H1 (cell line): ENCODE measurements around the gene PRR30. TPM values are rescaled to one million over a fixed set of nuclear protein-coding genes. Genes with fewer than 3 reads are reported as not detected.
"Not testable (repeated sequence)": the region's sequence is repeated elsewhere in the genome, so short reads cannot be mapped to it uniquely, and the experiment has no call there.

Experiments used
- CTCF ChIA-PET: fragments of 300-600 bp; sonication (Branson Sonifier 250); formaldehyde crosslinking; loops from one replicate; lab custom pipeline; 2021; ENCODE audit not compliant: partially characterized antibody; lab: Charles Lee
- POLR2A ChIA-PET: fragments of 300-600 bp; sonication (Branson Sonifier 250); formaldehyde crosslinking; loops from one replicate; lab custom pipeline; 2021; ENCODE audit warnings: inconsistent platforms; ENCODE audit not compliant: partially characterized antibody; lab: Charles Lee
- DNase-seq, 2 experiments: peaks; one replicate each; pipeline versions ENCODE4 v3.0.0 to v3.0.0-alpha.2; 2010 to 2022; ENCODE audit warnings: low spot score in 2 of 2, low read depth in 1 of 2, mixed read lengths in 1 of 2
- FAIRE-seq: peaks from 2 replicates; lab custom pipeline; 2011; peaks lifted over from hg19 to GRCh38; lab: Jason Lieb, UNC
- H2AFZ ChIP-seq: 2 replicates; pipeline ENCODE4 v1.8.1; 2012; ENCODE audit warnings: low read length, inconsistent platforms
- H2AK5ac ChIP-seq: 2 replicates; pipeline ENCODE4 v1.6.1; 2013; ENCODE audit warnings: low read depth, low read length
- H2BK120ac ChIP-seq: replicated peaks from 2 replicates; pipeline ENCODE3; 2013; ENCODE audit warnings: low read depth, low read length, inconsistent platforms
- H2BK12ac ChIP-seq: 2 replicates; pipeline ENCODE4 v1.6.1; 2013; ENCODE audit warnings: low read depth, low read length
- H2BK15ac ChIP-seq: 2 replicates; pipeline ENCODE4 v1.6.1; 2013; ENCODE audit warnings: low read length
- H2BK20ac ChIP-seq: 2 replicates; pipeline ENCODE4 v1.6.1; 2013; ENCODE audit warnings: low read length
- H2BK5ac ChIP-seq: 2 replicates; pipeline ENCODE4 v1.6.1; 2013; ENCODE audit warnings: low read depth, low read length
- H3K14ac ChIP-seq: 2 replicates; pipeline ENCODE4 v1.6.1; 2013; ENCODE audit warnings: inconsistent platforms; ENCODE audit not compliant: insufficient read length
- H3K18ac ChIP-seq: 2 replicates; pipeline ENCODE4 v1.6.1; 2013; ENCODE audit warnings: low read length; ENCODE audit errors: extremely low read depth
- H3K23ac ChIP-seq: 2 replicates; pipeline ENCODE4 v1.6.1; 2013; ENCODE audit warnings: inconsistent platforms; ENCODE audit not compliant: insufficient read length
- H3K23me2 ChIP-seq: 2 replicates; pipeline ENCODE4 v1.6.1; 2013; ENCODE audit warnings: low read depth, low read length
- H3K27ac ChIP-seq: 2 replicates; pipeline ENCODE4 v1.6.1; 2011; ENCODE audit warnings: low read depth, low read length, inconsistent platforms
- H3K27me3 ChIP-seq, 4 experiments: replicated peaks in 1 of 4; 1 replicate in 1 of 4; 2 replicates in 3 of 4; pipeline versions ENCODE4 v1.6.1 to v1.8.1; 2011 to 2013; ENCODE audit warnings: low read length in 3 of 4, mild to moderate bottlenecking in 3 of 4, inconsistent platforms in 2 of 4, mixed read lengths in 2 of 4, moderate library complexity in 1 of 4; ENCODE audit not compliant: control insufficient read depth in 3 of 4, insufficient read depth in 3 of 4; ENCODE audit errors: extremely low read depth in 1 of 4
- H3K36me3 ChIP-seq, 4 experiments: 2 replicates each; pipeline versions ENCODE4 v1.6.1 to v1.8.1; 2011 to 2013; ENCODE audit warnings: mild to moderate bottlenecking in 4 of 4, low read length in 3 of 4, moderate library complexity in 2 of 4, control low read depth in 1 of 4, inconsistent platforms in 1 of 4; ENCODE audit not compliant: insufficient read depth in 4 of 4, control insufficient read depth in 2 of 4
- H3K4ac ChIP-seq: replicated peaks from 2 replicates; pipeline ENCODE3; 2013; ENCODE audit warnings: low read length, low read depth, mixed read lengths, inconsistent platforms; ENCODE audit not compliant: insufficient read length
- H3K4me1 ChIP-seq, 4 experiments: replicated peaks in 1 of 4; 1 replicate in 1 of 4; 2 replicates in 3 of 4; pipeline versions ENCODE4 v1.6.1 to v1.8.1; 2011 to 2013; ENCODE audit warnings: low read length in 3 of 4, inconsistent platforms in 2 of 4, mixed read lengths in 1 of 4; ENCODE audit not compliant: insufficient read depth in 4 of 4, control insufficient read depth in 3 of 4
- H3K4me2 ChIP-seq, 2 experiments: 2 replicates each; pipeline versions ENCODE4 v1.6.1 to v1.8.1; 2011 to 2013; ENCODE audit warnings: low read depth in 2 of 2, low read length in 2 of 2, control low read depth in 1 of 2, inconsistent platforms in 1 of 2, mild to moderate bottlenecking in 1 of 2; ENCODE audit not compliant: insufficient read depth in 1 of 2
- H3K4me3 ChIP-seq, 4 experiments: fragments of 200-600, 300-600 bp in 1 of 4; sonication (generic), shearing (Covaris generic), sonication (Bioruptor Twin) in 1 of 4; 2 replicates each; pipeline versions ENCODE4 v1.5.1 to v1.8.1; 2011 to 2016; ENCODE audit warnings: low read length in 4 of 4, low read depth in 3 of 4, control low read depth in 2 of 4, inconsistent platforms in 2 of 4, mild to moderate bottlenecking in 2 of 4, mixed read lengths in 1 of 4, moderate library complexity in 1 of 4; ENCODE audit not compliant: insufficient read depth in 2 of 4; ENCODE audit errors: extremely low read depth in 1 of 4
- H3K56ac ChIP-seq: replicated peaks from 2 replicates; pipeline ENCODE3; 2013; ENCODE audit warnings: low read depth, mild to moderate bottlenecking, mixed read lengths, low read length, inconsistent platforms; ENCODE audit not compliant: insufficient read length
- H3K79me1 ChIP-seq: 2 replicates; pipeline ENCODE4 v1.6.1; 2013; ENCODE audit warnings: low read depth, low read length, control low read depth
- H3K79me2 ChIP-seq, 2 experiments: 2 replicates each; pipeline versions ENCODE4 v1.6.1 to v1.8.1; 2012 to 2013; ENCODE audit warnings: low read length in 2 of 2, mild to moderate bottlenecking in 2 of 2, inconsistent platforms in 1 of 2; ENCODE audit not compliant: insufficient read depth in 2 of 2, control insufficient read depth in 1 of 2
- H3K9ac ChIP-seq, 4 experiments: replicated peaks in 1 of 4; 1 replicate in 1 of 4; 2 replicates in 3 of 4; pipeline versions ENCODE4 v1.6.1 to v1.8.1; 2011 to 2013; ENCODE audit warnings: low read depth in 3 of 4, low read length in 3 of 4, control low read depth in 2 of 4, mild to moderate bottlenecking in 2 of 4, moderate library complexity in 2 of 4, inconsistent platforms in 1 of 4; ENCODE audit errors: extremely low read depth in 1 of 4
- H3K9me3 ChIP-seq, 2 experiments: 2 replicates each; pipeline versions ENCODE4 v1.6.1 to v1.8.1; 2012 to 2013; ENCODE audit warnings: mild to moderate bottlenecking in 2 of 2, moderate library complexity in 2 of 2, control low read depth in 1 of 2, inconsistent platforms in 1 of 2, low read depth in 1 of 2, low read length in 1 of 2, mixed read lengths in 1 of 2; ENCODE audit not compliant: insufficient read depth in 2 of 2
- H4K20me1 ChIP-seq, 2 experiments: replicated peaks in 1 of 2; 2 replicates each; pipeline versions ENCODE3 to v1.8.1; 2011 to 2013; ENCODE audit warnings: inconsistent platforms in 2 of 2, low read length in 2 of 2, mild to moderate bottlenecking in 1 of 2; ENCODE audit not compliant: insufficient read depth in 2 of 2, control insufficient read depth in 1 of 2
- H4K5ac ChIP-seq: 2 replicates; pipeline ENCODE4 v1.6.1; 2013; ENCODE audit warnings: low read length, low read depth, mixed read lengths, inconsistent platforms; ENCODE audit not compliant: insufficient read length
- H4K8ac ChIP-seq: 2 replicates; pipeline ENCODE4 v1.8.0; 2013; ENCODE audit warnings: mild to moderate bottlenecking, moderate library complexity, low read length, inconsistent platforms; ENCODE audit not compliant: insufficient read depth; ENCODE audit errors: extremely low read depth
- H4K91ac ChIP-seq: replicated peaks from 2 replicates; pipeline ENCODE3; 2013; ENCODE audit warnings: low read length, mixed read lengths, inconsistent platforms; ENCODE audit not compliant: insufficient read length
- TEAD4 ChIP-seq: IDR thresholded peaks from 2 replicates; pipeline ENCODE4 v1.6.1; 2012; ENCODE audit warnings: low read depth, low read length, inconsistent platforms, mixed read lengths
- WGBS, 2 experiments: shearing (Covaris generic) in 1 of 2; methylation state at CpG; one replicate each; pipeline versions ENCODE4 v1.1.6 to v1.1.7; 2013 to 2015; ENCODE audit warnings: low lambda C conversion rate in 2 of 2, mixed read lengths in 2 of 2, inconsistent platforms in 1 of 2, low coverage in 1 of 2, missing lambda C conversion rate in 1 of 2; ENCODE audit not compliant: insufficient replicate concordance in 2 of 2, insufficient coverage in 1 of 2, insufficient read length in 1 of 2; ENCODE audit errors: extremely low coverage in 1 of 2, missing lambda C conversion rate in 1 of 2; 5-methylcytosine and 5-hydroxymethylcytosine counted together
- polyA plus RNA-seq, 7 experiments: library from polyadenylated mRNA; depleted of rRNA in 3 of 7; stranded (reverse) in 5 of 7; unstranded in 2 of 7; fragments of >200 nt in 5 of 7; fragments of 200-250 nt in 2 of 7; gene quantifications; 1 replicate in 5 of 7; 2 replicates in 1 of 7; 4 replicates in 1 of 7; pipeline versions ENCODE4 v1.2.1 to v1.2.3, GENCODE V29; 2011 to 2013; ENCODE audit warnings: missing spikeins in 2 of 7, mixed read lengths in 2 of 7
- total RNA-seq: library from RNA; stranded (reverse); fragmentation: NEBNext Ultra II Directional; extraction: Animal tissue kit (Norgen Biotek cat#: 25700); gene quantifications from 2 replicates; pipeline ENCODE4 v1.2.1, GENCODE V29; 2021
- TF ChIP-seq, protein P1 (sequence below): IDR thresholded peaks from 2 replicates; pipeline ENCODE4 v1.6.1; 2011; ENCODE audit warnings: low read length, improper control_type of control experiment

The PRR30 gene
- total and polyA plus RNA-seq, 2 of the 8 experiments (the other 6 are each of a cell fraction or from before 2014, with no cell fraction given), result not detected

DNA sequence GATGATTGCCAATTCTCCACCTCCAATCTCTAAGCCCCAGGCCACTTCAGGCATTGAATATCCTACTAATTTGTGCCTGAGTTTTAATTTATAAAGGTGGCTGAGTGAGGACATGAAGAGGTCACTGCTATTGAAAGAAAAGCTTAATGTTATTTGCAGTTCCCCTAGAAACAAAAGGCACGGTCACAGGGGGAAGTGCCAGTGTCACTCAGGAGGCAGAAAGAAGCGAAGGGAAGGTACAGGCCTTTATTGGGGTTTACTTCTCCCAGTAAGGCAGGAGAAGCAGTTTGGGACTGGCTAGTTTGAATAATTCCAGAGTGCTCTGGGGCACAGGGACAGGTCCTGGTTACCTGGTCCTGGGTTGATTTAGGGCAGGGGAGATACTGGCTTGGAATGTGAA, 17.3 kb downstream of the PRR30 start (continued):
- TF ChIP-seq, protein P1, sequence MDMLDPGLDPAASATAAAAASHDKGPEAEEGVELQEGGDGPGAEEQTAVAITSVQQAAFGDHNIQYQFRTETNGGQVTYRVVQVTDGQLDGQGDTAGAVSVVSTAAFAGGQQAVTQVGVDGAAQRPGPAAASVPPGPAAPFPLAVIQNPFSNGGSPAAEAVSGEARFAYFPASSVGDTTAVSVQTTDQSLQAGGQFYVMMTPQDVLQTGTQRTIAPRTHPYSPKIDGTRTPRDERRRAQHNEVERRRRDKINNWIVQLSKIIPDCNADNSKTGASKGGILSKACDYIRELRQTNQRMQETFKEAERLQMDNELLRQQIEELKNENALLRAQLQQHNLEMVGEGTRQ, result no peak
- TF ChIP-seq TEAD4, result no peak

DNA sequence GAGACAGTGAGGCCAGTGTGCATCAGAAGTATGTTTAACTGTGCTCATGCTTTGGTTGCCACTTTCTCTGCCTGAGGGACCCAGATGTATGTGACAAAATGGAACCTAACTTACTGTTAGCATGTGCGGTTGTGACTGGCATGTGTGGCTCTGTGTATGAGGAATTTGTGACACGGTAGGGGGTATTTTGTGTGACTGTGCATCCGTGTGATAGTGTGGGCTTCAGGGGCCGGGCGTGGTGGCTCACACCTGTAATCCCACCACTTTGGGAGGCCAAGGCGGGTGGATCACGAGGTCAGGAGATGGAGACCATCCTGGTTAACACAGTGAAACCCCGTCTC, 19.9 kb downstream of the PRR30 start:
- not testable (repeated sequence) for DNase-seq, H3K79me2 ChIP-seq, H3K18ac ChIP-seq, H3K27ac ChIP-seq, H2BK120ac ChIP-seq, H2BK5ac ChIP-seq, H3K79me1 ChIP-seq, H3K9me3 ChIP-seq, FAIRE-seq, H4K20me1 ChIP-seq, H3K4ac ChIP-seq, H3K14ac ChIP-seq, H4K8ac ChIP-seq, H2AFZ ChIP-seq, H3K36me3 ChIP-seq, H3K56ac ChIP-seq
- Histone ChIP-seq H3K4me2 (peak overlapping the region; percentile 94 to 98), H3K23me2 (peaks cover 15% of the 10 kb centered on the region), H3K4me1 (peaks cover 0 to 19% (median 12%) of the 10 kb centered on the region in 4 experiments; a peak in 6 of 7 replicates), H3K27me3 (peaks cover 8 to 63% (median 45%) of the 10 kb centered on the region in 4 experiments), H3K9ac (peak overlapping the region in 2 of 4 experiments; percentile 33 to 64; a peak in 2 of 7 replicates), H3K23ac (peak overlapping the region; percentile 59), H4K91ac (peak overlapping the region; percentile 40), H2BK15ac (peak overlapping the region; percentile 34), H2AK5ac (peak overlapping the region; percentile 92), H4K5ac (peak overlapping the region; percentile 62), H3K4me3 (peak overlapping the region; percentile 40 to 68 (median 52); a peak in 7 of 8 replicates), H2BK12ac (peak overlapping the region; percentile 80; the same call in 1 of the 2 replicates), H2BK20ac (peak overlapping the region; percentile 18; the same call in 1 of the 2 replicates)
- ChIA-PET CTCF (interaction anchor here (1.1 to 1.9 kb wide), 3 partner anchors 12 to 17 kb away, joined by 4 to 5 read pairs (median 4); no protein-coding TSS in a partner anchor), POLR2A (interaction anchor here (1.3 to 1.5 kb wide), 3 partner anchors 9 to 64 kb away, joined by 3 to 5 read pairs (median 4); partner anchors contain the start of gene PREB)
- WGBS, 2 experiments, result 82% methylated on average over 8 of the region's 8 CpGs; no CpG with 5 or more reads in 1 of the 2 experiments
